SK-N-DZ (cell line): ENCODE measurements around the gene CAPZB.
"Not testable (repeated sequence)": the region's sequence is repeated elsewhere in the genome, so short reads cannot be mapped to it uniquely, and the experiment has no call there.

ENCODE experiments used
- DNase-seq: peaks from one replicate; pipeline ENCODE4 v3.0.0-alpha.2; 2015; ENCODE audit warnings: low spot score
- small RNA-seq, 2 experiments: library from RNA; depleted of rRNA; stranded (forward); fragments of <200 nt; gene quantifications; one replicate each; pipeline ENCODE3, GENCODE V24; 2014

CAPZB gene

GRCh38 chr1:19311931-19312781 lies 173.2 kb downstream of the CAPZB start, which contains the start of the genes AKR7A2 and SLC66A1:
Gene AKR7A2, minus strand, starts transcription at chr1:19312144. Its CDS starts 20 bp downstream, at chr1:19312124.
Gene SLC66A1, plus strand, starts transcription at chr1:19312326. Its CDS starts 5,352 bp downstream, at chr1:19317678.
- DNase-seq, result peak; percentile 85

GRCh38 chr1:19311503-19311930 lies 173.8 kb downstream of the CAPZB start:
- DNase-seq, result peak; percentile 20

GRCh38 chr1:19310720-19311502 lies 174.4 kb downstream of the CAPZB start:
- peak; percentile 20 for DNase-seq

GRCh38 chr1:19310061-19310460 lies 175.3 kb downstream of the CAPZB start:
- no peak for DNase-seq

- no peak for DNase-seq
Measured at GRCh38 chr1:19309123-19309813, 176.1 kb downstream of the CAPZB start.

GRCh38 chr1:19308509-19308907 lies 176.8 kb downstream of the CAPZB start:
- no peak for DNase-seq

GRCh38 chr1:19307794-19308508 lies 177.4 kb downstream of the CAPZB start:
- no peak for DNase-seq

- no peak for DNase-seq
Measured at GRCh38 chr1:19306941-19307340, 178.4 kb downstream of the CAPZB start.

GRCh38 chr1:19305880-19306279 lies 179.5 kb downstream of the CAPZB start:
- no peak for DNase-seq

GRCh38 chr1:19304081-19304480 lies 181.3 kb downstream of the CAPZB start:
- not testable (repeated sequence) for DNase-seq

GRCh38 chr1:19300211-19300610 lies 185.1 kb downstream of the CAPZB start:
- peak; percentile 40 for DNase-seq

GRCh38 chr1:19294638-19295037 lies 190.7 kb downstream of the CAPZB start:
- no peak for DNase-seq

- no peak for DNase-seq
Measured at GRCh38 chr1:19289244-19289643, 196.1 kb downstream of the CAPZB start.

Small RNAs within 50 kb of the gene (small RNA-seq; reads per million reads assigned to genes)
- gene RN7SL277P (0 to 0.09 reads per million in 2 experiments), gene RNU4-28P (0.03 to 0.04 reads per million in 2 experiments), gene RNU6-1099P (0 to 0.05 reads per million in 2 experiments)
